Esophagus mucosa (tissue), 1 donor: Measurements from ENCODE around the gene SLC30A9. TPM values are rescaled to one million over a fixed set of nuclear protein-coding genes. Genes with fewer than 3 reads are reported as not detected.
A peak's percentile ranks its signal among the peaks of the same experiment; 100 is the strongest.

ENCODE experiments used
- ATAC-seq: fragments of 200-7000 bp; cut with Tn5 transposase; one replicate; pipeline ENCODE4 v1.9.1; 2020
- total RNA-seq: library from RNA; stranded (reverse); gene quantifications from one replicate; pipeline ENCODE4 v1.2.4, GENCODE V29; 2023
- donor health status: DM: yes; HTN: yes; CAD: no.

Gene SLC30A9
- total RNA-seq, 1 donor from 2014 or later = 42.2 TPM

- ATAC-seq = no peak
Observed at GRCh38 chr4:42008011-42008786, 17.9 kb downstream of the SLC30A9 start.

- no peak for ATAC-seq
Observed at GRCh38 chr4:42015438-42015837, 25.1 kb downstream of the SLC30A9 start.

GRCh38 chr4:42018451-42018850, 28.1 kb downstream of the SLC30A9 start:
- ATAC-seq = no peak

GRCh38 chr4:42048394-42048793, 58.1 kb downstream of the SLC30A9 start:
- ATAC-seq = peak; percentile 52

GRCh38 chr4:42050516-42051249, 60.4 kb downstream of the SLC30A9 start:
- ATAC-seq = no peak

- ATAC-seq = no peak
Observed at GRCh38 chr4:42066402-42066801, 76.1 kb downstream of the SLC30A9 start.

GRCh38 chr4:42067264-42067663, 76.9 kb downstream of the SLC30A9 start:
- no peak for ATAC-seq

- no peak for ATAC-seq
Observed at GRCh38 chr4:42070463-42070862, 80.1 kb downstream of the SLC30A9 start.

- ATAC-seq = no peak
Observed at GRCh38 chr4:42074294-42074693, 84.0 kb downstream of the SLC30A9 start.

- ATAC-seq = no peak
Observed at GRCh38 chr4:42078184-42078801, 88.0 kb downstream of the SLC30A9 start.

- ATAC-seq = no peak
Observed at GRCh38 chr4:42080306-42080705, 90.0 kb downstream of the SLC30A9 start.

GRCh38 chr4:42083816-42084215, 93.5 kb downstream of the SLC30A9 start:
- no peak for ATAC-seq

GRCh38 chr4:42088386-42088785, 98.1 kb downstream of the SLC30A9 start:
- no peak for ATAC-seq

- ATAC-seq = peak; percentile 32
Observed at GRCh38 chr4:42101446-42101975, 111.2 kb downstream of the SLC30A9 start.

GRCh38 chr4:42104521-42104920, 114.2 kb downstream of the SLC30A9 start:
- ATAC-seq = no peak

GRCh38 chr4:42112846-42113245, 122.5 kb downstream of the SLC30A9 start:
- no peak for ATAC-seq

- ATAC-seq = no peak
Observed at GRCh38 chr4:42119886-42120285, 129.6 kb downstream of the SLC30A9 start.

- no peak for ATAC-seq
Observed at GRCh38 chr4:42122237-42122636, 131.9 kb downstream of the SLC30A9 start.

GRCh38 chr4:42123071-42123644, 132.8 kb downstream of the SLC30A9 start:
- no peak for ATAC-seq

GRCh38 chr4:42132099-42132498, 141.8 kb downstream of the SLC30A9 start:
- ATAC-seq = no peak

- ATAC-seq = no peak
Observed at GRCh38 chr4:42133006-42133405, 142.7 kb downstream of the SLC30A9 start.

- no peak for ATAC-seq
Observed at GRCh38 chr4:42136371-42136770, 146.0 kb downstream of the SLC30A9 start.
